ENCODE measurements around the gene MAPK10.
"Not testable (repeated sequence)": the region's sequence is repeated elsewhere in the genome, so short reads cannot be mapped to it uniquely, and the experiment has no call there.

The MAPK10 gene

DNA sequence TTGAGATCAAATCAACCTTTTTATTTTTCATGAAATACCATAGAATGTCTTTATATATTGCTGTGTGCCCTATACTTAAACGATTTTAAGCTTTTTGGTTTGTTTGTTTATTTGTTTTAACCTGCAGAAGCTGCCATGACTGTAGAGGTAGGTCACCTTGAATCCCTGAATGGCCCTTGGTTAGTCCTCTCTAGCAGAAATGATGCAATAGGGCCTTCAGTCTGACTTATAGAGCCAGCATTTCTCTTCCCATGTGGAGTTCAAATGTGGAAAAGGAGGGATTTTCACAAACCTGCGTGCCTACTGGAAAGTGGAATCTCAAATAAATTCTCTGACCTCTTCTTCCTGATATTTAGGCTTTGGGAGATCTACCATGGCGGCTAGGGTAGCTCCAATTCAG, 327.9 kb downstream of the MAPK10 start:
- no peak for DNase-seq

DNA sequence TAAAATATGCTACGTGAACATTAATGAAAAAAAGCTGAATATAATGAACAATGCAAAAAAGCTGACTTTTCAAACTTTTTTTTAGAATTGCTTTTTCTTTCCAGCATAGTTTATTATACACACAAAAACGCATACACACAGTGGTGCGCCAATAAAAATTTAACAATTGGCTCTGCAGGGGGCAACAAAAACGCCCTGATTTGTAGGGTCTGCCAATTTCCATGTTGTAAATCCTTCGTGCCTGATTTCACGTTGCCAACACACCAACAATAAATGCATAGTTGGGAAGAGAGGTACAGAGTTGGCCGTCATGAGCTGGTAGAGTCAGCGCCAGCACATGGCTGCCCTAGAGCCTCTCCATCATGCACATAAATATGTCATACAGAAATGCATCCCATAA, 333.1 kb downstream of the MAPK10 start:
- no peak for DNase-seq

GRCh38 chr4:86021671-86022070, 338.2 kb downstream of the MAPK10 start:
- not testable (repeated sequence) for DNase-seq

GRCh38 chr4:86019906-86020305, 339.9 kb downstream of the MAPK10 start:
- DNase-seq = no peak

GRCh38 chr4:86019362-86019761, 340.5 kb downstream of the MAPK10 start:
- no peak for DNase-seq

GRCh38 chr4:86015412-86016350, 344.2 kb downstream of the MAPK10 start:
- DNase-seq = no peak

GRCh38 chr4:86014599-86014998, 345.3 kb downstream of the MAPK10 start:
- DNase-seq = no peak

DNA sequence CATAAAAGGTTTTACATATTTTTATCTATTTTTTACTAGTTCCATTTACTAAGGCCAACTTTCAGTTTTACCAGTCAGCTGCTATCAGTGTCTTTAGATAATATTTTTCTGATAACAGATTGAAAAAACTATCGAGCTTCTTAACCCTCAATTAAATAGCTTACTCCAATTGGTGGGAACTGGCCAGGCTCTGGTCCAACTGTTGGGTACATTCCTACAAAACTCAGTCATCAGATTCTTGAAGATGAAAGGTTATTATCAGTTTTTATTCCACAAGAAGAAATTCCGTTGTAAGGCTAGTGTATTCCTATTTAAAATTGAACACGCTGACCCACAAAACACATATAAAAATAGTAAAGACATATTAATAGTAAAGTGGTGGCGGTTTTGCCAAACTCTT, 346.2 kb downstream of the MAPK10 start:
- DNase-seq = no peak

- DNase-seq = no peak
Measured at GRCh38 chr4:86011117-86011516, 348.7 kb downstream of the MAPK10 start.

- DNase-seq = no peak
Measured at GRCh38 chr4:86007042-86007441, 352.8 kb downstream of the MAPK10 start.

DNA sequence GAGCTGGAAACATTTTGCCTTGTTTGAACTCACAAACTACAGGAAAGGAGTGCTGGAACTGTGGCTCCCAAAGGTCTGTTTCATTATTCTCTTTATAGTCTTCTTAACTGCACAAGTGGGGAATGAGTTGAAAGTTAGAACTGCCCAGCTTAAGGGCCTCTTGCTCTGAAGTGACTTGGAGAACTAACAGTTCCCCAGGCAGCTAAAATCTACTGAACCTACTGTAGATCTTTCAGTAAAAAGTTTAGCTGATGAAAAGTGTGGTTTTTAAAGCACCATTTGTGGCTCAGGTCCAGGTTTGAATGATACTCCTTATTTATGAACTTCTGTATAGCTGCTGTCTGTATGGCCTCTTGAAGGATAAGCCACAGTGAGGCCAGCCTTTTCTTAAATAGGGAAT, 353.8 kb downstream of the MAPK10 start:
- DNase-seq = no peak

GRCh38 chr4:86004030-86004429, 355.8 kb downstream of the MAPK10 start:
- DNase-seq = no peak

DNA sequence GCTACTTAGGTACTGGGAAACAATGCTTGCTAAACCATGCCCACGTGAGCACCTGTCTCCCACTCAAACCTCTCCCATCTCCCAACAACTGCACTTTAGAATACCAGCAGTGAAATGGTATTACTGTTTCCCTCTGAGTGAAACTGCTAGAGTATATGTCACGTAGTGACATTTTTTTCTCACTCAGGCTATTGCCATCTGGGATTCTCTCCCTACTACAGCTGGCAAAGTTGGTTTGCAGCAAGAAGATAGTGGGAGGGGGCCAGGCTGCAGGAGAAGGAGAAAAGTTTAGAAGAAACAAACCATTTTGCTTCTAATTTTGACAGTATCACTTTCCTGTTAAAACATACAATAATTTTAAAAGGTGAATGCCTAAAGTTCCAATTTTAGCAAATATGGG, 358.3 kb downstream of the MAPK10 start:
- no peak for DNase-seq

GRCh38 chr4:85995361-85995760, 364.5 kb downstream of the MAPK10 start:
- no peak for DNase-seq

DNA sequence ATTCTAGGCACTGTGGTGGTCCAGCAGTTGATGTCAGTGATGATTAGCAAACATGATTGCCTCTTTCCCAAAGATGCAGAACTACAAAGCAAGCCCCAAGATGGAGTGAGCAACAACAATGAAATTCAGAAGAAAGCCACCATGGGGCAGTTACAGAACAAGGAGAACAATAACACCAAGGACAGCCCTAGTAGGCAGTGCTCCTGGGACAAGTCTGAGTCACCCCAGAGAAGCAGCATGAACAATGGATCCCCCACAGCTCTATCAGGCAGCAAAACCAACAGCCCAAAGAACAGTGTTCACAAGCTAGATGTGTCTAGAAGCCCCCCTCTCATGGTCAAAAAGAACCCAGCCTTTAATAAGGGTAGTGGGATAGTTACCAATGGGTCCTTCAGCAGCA, 365.3 kb downstream of the MAPK10 start:
- DNase-seq = no peak

- no peak for DNase-seq
Measured at GRCh38 chr4:85993641-85994040, 366.2 kb downstream of the MAPK10 start.

GRCh38 chr4:85986266-85986665, 373.6 kb downstream of the MAPK10 start:
- no peak for DNase-seq

DNA sequence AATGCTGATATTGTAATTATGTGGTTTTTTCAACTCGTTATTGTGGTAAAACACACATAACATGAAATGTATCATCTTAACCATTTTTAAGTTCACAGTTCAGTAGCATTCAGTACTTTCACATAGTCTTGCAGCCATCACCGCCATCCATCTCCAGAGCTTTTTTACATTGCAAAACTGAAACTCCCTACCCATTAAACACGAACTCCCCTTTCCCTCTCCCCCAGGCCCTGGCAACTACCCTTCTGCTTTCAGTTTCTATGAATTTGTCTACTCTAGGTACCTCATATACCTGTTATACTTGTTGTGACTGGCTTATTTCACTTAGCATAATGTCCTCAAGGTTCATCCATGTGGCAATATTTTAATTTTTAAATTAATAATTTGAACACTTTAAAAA, 380.6 kb downstream of the MAPK10 start:
- DNase-seq = no peak

DNA sequence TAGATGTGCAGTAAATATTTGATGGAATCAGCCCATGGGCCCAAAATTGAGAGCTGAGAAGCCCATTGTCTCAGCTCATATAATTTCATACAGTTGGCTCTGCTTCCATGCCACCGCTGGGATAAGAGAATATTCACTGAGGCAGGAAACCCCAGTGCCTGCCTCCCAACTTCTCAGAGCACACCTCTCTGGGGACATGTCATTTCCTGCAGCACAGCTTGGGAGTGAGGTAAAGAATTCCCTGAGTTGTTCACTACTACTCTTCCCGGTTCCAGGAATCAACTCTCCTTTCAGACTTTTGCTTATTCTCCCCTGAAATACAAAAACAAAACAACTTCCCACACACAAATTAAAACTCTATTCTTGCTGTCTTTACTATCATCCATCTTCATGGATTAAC, 389.3 kb downstream of the MAPK10 start:
- no peak for DNase-seq

GRCh38 chr4:85968945-85969819, 390.7 kb downstream of the MAPK10 start:
- DNase-seq = peak; percentile 30

- no peak for DNase-seq
Measured at GRCh38 chr4:85967872-85968271, 392.0 kb downstream of the MAPK10 start.

GRCh38 chr4:85966373-85966772, 393.5 kb downstream of the MAPK10 start:
- DNase-seq = no peak

GRCh38 chr4:85965529-85965928, 394.3 kb downstream of the MAPK10 start:
- DNase-seq = no peak

DNA sequence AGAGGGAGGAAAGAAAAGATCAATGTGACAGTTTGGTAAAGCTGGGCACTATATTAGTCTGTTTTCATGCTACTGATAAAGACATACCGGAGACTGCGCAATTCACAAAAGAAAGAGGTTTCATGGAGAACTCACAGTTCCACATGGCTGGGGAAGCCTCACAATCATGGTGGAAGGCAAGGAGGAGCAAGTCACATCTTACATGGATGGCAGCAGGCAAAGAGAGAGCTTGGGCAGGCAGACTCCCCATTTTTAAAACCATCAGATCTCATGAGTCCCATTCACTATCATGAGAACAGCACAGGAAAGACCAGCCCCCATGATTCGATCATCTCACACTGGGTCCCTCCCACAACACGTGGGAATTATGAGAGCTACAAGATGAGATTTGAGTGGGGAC, 394.8 kb downstream of the MAPK10 start:
- DNase-seq = not testable (repeated sequence)
